Astrocyte (in vitro differentiated cells and primary cell): ENCODE data around the gene SELL. TPM values are rescaled to one million over a fixed set of nuclear protein-coding genes. Genes with fewer than 3 reads are reported as not detected.

Experiments used
- DNase-seq: peaks from one replicate; pipeline ENCODE4 v3.0.0-alpha.2; 2010; ENCODE audit warnings: low read depth
- FAIRE-seq: peaks from 2 replicates; lab custom pipeline; 2011; peaks lifted over from hg19 to GRCh38; lab: Jason Lieb, UNC
- H2AFZ ChIP-seq: 2 replicates; pipeline ENCODE4 v1.6.0; 2012; ENCODE audit warnings: low read depth, low read length, inconsistent platforms
- H3K27ac ChIP-seq: 2 replicates; pipeline ENCODE4 v1.5.1; 2011; ENCODE audit warnings: low read depth, low read length, inconsistent platforms
- H3K27me3 ChIP-seq: 2 replicates; pipeline ENCODE4 v1.6.0; 2011; ENCODE audit warnings: low read length, inconsistent platforms; ENCODE audit not compliant: insufficient read depth
- H3K36me3 ChIP-seq: 2 replicates; pipeline ENCODE4 v1.5.1; 2011; ENCODE audit warnings: low read length, inconsistent platforms; ENCODE audit not compliant: insufficient read depth
- H3K4me1 ChIP-seq: 2 replicates; pipeline ENCODE4 v1.5.1; 2011; ENCODE audit warnings: low read length, inconsistent platforms; ENCODE audit not compliant: insufficient read depth
- H3K4me2 ChIP-seq: 2 replicates; pipeline ENCODE4 v1.6.0; 2012; ENCODE audit warnings: low read length, inconsistent platforms
- H3K4me3 ChIP-seq: 2 replicates; pipeline ENCODE4 v1.5.1; 2011; ENCODE audit warnings: low read depth, mild to moderate bottlenecking, low read length, inconsistent platforms; ENCODE audit not compliant: insufficient read depth
- H3K79me2 ChIP-seq: 2 replicates; pipeline ENCODE4 v1.6.0; 2012; ENCODE audit warnings: mild to moderate bottlenecking, low read length, inconsistent platforms; ENCODE audit not compliant: insufficient read depth
- H3K9ac ChIP-seq: 2 replicates; pipeline ENCODE4 v1.6.0; 2012; ENCODE audit warnings: mild to moderate bottlenecking, low read length, inconsistent platforms
- H3K9me3 ChIP-seq: 2 replicates; pipeline ENCODE4 v1.5.1; 2012; ENCODE audit warnings: low read depth, mild to moderate bottlenecking, low read length, inconsistent platforms; ENCODE audit not compliant: insufficient read depth
- H4K20me1 ChIP-seq: 2 replicates; pipeline ENCODE4 v1.6.0; 2012; ENCODE audit warnings: low read length, inconsistent platforms; ENCODE audit not compliant: insufficient read depth
- H3K27ac Mint-ChIP-seq: one replicate; pipeline ENCODE4 v1.8.0; 2021; ENCODE audit warnings: mild to moderate bottlenecking, mixed read lengths; ENCODE audit not compliant: unreplicated experiment
- H3K27me3 Mint-ChIP-seq: one replicate; pipeline ENCODE4 v1.8.0; 2021; ENCODE audit warnings: low read depth, mixed read lengths; ENCODE audit not compliant: unreplicated experiment
- H3K36me3 Mint-ChIP-seq: one replicate; pipeline ENCODE4 v1.8.0; 2021; ENCODE audit warnings: low read depth, mixed read lengths; ENCODE audit not compliant: unreplicated experiment
- H3K4me1 Mint-ChIP-seq: one replicate; pipeline ENCODE4 v1.8.0; 2021; ENCODE audit warnings: low read depth, mixed read lengths; ENCODE audit not compliant: unreplicated experiment
- H3K4me3 Mint-ChIP-seq: one replicate; pipeline ENCODE4 v1.8.0; 2021; ENCODE audit warnings: mild to moderate bottlenecking, moderate library complexity, mixed read lengths; ENCODE audit not compliant: unreplicated experiment
- H3K9me3 Mint-ChIP-seq: one replicate; pipeline ENCODE4 v1.8.0; 2021; ENCODE audit warnings: mild to moderate bottlenecking, mixed read lengths; ENCODE audit not compliant: unreplicated experiment
- EZH2 ChIP-seq: IDR thresholded peaks from 2 replicates; pipeline ENCODE4 v1.6.1; 2012; ENCODE audit warnings: mild to moderate bottlenecking, low read length, inconsistent platforms; ENCODE audit not compliant: insufficient read depth
- total RNA-seq: library from RNA; stranded (reverse); gene quantifications from 2 replicates; pipeline ENCODE4 v1.2.1, GENCODE V29; 2021
- TF ChIP-seq, protein P1 (sequence below): IDR thresholded peaks from 2 replicates; pipeline ENCODE4 v1.5.1; 2011; ENCODE audit warnings: low read depth, mild to moderate bottlenecking, inconsistent platforms, low read length, moderate library complexity; ENCODE audit not compliant: insufficient read depth

The SELL gene
- total RNA-seq, 1 donor from 2014 or later = 0.54 TPM

DNA sequence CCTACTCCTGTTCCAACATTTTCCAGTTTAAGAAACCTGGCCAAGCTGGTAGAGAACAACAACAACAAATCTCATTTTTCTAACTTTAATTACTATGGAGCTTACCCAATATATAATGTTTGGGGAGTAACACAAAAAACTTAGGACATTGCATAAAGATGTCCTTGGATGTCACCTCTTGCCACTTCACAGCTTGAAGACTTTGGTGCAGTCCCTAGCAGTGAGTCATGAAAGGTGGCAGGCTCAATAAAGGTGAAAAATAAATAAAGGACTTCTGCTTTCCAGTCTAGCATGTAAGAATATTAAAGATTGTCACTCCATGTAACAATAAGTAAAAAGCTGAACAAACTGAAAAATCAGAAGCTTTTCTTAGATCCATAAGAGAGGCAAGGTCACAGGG, 63.9 kb downstream of the SELL start:
- Histone ChIP-seq H4K20me1 (no peaks in the 10 kb centered on the region), H3K9me3 (no peaks in the 10 kb centered on the region), H3K4me3 (no peak overlapping the region), H3K9ac (no peak overlapping the region), H3K27ac (no peak overlapping the region), H3K36me3 (no peaks in the 10 kb centered on the region), H3K4me2 (no peak overlapping the region), H3K27me3 (no peaks in the 10 kb centered on the region), H3K79me2 (no peaks in the 10 kb centered on the region), H3K4me1 (no peaks in the 10 kb centered on the region), H2AFZ (no peak overlapping the region)
- no peak overlapping the region for H3K27ac Mint-ChIP-seq
- H3K4me1 Mint-ChIP-seq = no peaks in the 10 kb centered on the region
- no peaks in the 10 kb centered on the region for H3K27me3 Mint-ChIP-seq
- DNase-seq (no peak), FAIRE-seq (no peak)
- no peak for TF ChIP-seq EZH2
- TF ChIP-seq, protein P1, sequence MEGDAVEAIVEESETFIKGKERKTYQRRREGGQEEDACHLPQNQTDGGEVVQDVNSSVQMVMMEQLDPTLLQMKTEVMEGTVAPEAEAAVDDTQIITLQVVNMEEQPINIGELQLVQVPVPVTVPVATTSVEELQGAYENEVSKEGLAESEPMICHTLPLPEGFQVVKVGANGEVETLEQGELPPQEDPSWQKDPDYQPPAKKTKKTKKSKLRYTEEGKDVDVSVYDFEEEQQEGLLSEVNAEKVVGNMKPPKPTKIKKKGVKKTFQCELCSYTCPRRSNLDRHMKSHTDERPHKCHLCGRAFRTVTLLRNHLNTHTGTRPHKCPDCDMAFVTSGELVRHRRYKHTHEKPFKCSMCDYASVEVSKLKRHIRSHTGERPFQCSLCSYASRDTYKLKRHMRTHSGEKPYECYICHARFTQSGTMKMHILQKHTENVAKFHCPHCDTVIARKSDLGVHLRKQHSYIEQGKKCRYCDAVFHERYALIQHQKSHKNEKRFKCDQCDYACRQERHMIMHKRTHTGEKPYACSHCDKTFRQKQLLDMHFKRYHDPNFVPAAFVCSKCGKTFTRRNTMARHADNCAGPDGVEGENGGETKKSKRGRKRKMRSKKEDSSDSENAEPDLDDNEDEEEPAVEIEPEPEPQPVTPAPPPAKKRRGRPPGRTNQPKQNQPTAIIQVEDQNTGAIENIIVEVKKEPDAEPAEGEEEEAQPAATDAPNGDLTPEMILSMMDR = no peak
- H3K4me3 Mint-ChIP-seq = no peak overlapping the region
- no peaks in the 10 kb centered on the region for H3K36me3 Mint-ChIP-seq
- H3K9me3 Mint-ChIP-seq = no peaks in the 10 kb centered on the region

DNA sequence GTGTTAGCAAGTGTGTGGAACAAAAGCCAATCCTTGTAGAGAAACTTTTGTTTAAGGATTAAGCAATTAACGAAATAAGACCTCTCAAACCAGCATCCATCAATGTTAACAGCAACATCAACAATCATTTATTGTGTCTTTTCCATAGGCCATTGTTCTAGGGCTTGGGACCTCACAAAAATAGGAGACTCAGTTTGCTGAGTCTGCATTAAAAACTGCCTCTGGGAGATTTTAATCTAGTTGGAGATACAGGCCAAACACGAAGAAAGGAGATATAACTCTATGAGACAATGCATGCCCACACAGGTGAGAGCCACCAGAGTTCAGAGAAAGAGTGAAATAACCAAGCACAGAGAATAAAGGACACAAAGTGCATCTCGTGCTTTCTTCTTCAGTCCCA, 67.1 kb downstream of the SELL start:
- no peaks in the 10 kb centered on the region for H3K27me3 ChIP-seq
- no peak for TF ChIP-seq EZH2
- TF ChIP-seq, protein P1 = no peak
- no peak overlapping the region for H3K4me3 ChIP-seq
- Mint-ChIP-seq H3K27me3 (no peaks in the 10 kb centered on the region), H3K36me3 (no peaks in the 10 kb centered on the region), H3K27ac (no peak overlapping the region), H3K9me3 (no peaks in the 10 kb centered on the region), H3K4me3 (no peak overlapping the region), H3K4me1 (no peaks in the 10 kb centered on the region)
- no peak for FAIRE-seq
- no peaks in the 10 kb centered on the region for H3K79me2 ChIP-seq
- H3K27ac ChIP-seq = no peak overlapping the region
- H3K9me3 ChIP-seq = no peaks in the 10 kb centered on the region
- no peaks in the 10 kb centered on the region for H3K4me1 ChIP-seq
- H3K36me3 ChIP-seq = no peaks in the 10 kb centered on the region
- H2AFZ ChIP-seq = no peak overlapping the region
- no peaks in the 10 kb centered on the region for H4K20me1 ChIP-seq
- H3K9ac ChIP-seq = no peak overlapping the region
- H3K4me2 ChIP-seq = no peak overlapping the region
- no peak for DNase-seq

Other genes starting within 250 kb of the SELL start
- gene SLC19A2, start 225.7 kb downstream of the SELL start, total RNA-seq = 12.5 and 14.1 TPM in 2 replicates
- 0.10 and 0.18 TPM in 2 replicates for gene F5, start 125.1 kb downstream of the SELL start, total RNA-seq
- gene SELP, start 81.5 kb downstream of the SELL start, total RNA-seq = 0.19 TPM in 1 of 2 replicates, not detected in the other
- not detected in 2 replicates for gene SELE, start 22.5 kb upstream of the SELL start, total RNA-seq
- gene METTL18, start 83.3 kb upstream of the SELL start, total RNA-seq = 3.9 and 4.1 TPM in 2 replicates
- 5.6 and 6.2 TPM in 2 replicates for gene SCYL3, start 182.3 kb upstream of the SELL start, total RNA-seq